ENCODE data around the gene C1QL4.
"Not testable (repeated sequence)": the region's sequence is repeated elsewhere in the genome, so short reads cannot be mapped to it uniquely, and the experiment has no call there.

The C1QL4 gene

GRCh38 chr12:49332891-49333371, 4.1 kb downstream of the C1QL4 start:
- no peak for DNase-seq

DNA sequence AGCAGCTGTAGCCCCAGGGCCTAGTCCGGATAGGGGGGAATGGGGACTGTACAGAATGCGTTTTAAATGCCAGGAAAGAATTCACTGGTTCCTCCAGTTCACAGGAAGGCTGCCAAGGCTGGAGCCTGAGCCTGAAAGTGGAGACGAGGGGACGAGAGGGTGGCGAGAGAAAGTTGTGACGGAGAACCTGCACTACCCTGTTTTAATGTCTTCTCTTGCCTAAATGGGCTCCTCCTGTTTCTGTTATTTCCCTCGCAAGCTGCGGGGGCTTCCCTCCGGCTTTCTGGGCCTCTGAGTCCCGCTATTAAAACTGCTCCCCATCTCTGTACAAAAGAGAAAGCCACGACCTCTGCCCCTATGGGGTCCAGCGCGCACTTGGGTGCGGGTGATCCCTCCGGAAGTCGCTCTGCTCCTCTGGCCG, 4.5 kb downstream of the C1QL4 start:
- DNase-seq = no peak

GRCh38 chr12:49331380-49332222, 5.4 kb downstream of the C1QL4 start:
- DNase-seq = peak; percentile 32

GRCh38 chr12:49330631-49331379, 6.2 kb downstream of the C1QL4 start:
- DNase-seq = no peak

DNA sequence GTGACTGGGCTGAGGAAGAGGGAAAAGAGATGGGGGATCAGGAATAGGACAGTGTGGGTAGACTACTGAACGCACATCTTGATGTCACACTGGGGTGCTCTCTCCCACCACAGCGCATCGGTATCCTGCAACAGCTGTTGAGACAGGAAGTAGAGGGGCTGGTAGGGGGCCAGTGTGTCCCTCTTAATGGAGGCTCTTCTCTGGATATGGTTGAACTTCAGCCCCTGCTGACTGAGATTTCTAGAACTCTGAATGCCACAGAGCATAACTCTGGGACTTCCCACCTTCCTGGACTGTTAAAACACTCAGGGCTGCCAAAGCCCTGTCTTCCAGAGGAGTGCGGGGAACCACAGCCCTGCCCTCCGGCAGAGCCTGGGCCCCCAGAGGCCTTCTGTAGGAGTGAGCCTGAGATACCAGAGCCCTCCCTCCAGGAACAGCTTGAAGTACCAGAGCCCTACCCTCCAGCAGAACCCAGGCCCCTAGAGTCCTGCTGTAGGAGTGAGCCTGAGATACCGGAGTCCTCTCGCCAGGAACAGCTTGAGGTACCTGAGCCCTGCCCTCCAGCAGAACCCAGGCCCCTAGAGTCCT, 6.9 kb downstream of the C1QL4 start:
- DNase-seq = no peak

DNA sequence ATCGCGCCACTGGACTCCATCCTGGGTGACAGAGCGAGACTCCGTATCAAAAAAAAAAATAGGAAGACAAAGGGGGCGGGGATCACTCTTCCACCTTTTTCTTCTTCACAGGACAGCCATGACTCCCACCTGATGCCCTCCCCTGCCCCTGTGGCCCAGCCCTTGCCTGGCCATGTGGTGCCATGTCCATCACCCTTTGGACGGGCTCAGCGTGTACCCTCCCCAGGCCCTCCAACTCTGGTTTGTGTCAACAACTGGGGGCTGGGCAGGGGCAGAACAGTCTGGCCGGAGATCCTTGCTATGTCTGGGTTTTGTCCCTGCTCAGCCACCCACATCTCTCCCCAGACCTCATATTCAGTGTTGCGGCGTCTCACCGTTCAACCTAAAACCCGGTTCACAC, 8.2 kb downstream of the C1QL4 start:
- DNase-seq = no peak

DNA sequence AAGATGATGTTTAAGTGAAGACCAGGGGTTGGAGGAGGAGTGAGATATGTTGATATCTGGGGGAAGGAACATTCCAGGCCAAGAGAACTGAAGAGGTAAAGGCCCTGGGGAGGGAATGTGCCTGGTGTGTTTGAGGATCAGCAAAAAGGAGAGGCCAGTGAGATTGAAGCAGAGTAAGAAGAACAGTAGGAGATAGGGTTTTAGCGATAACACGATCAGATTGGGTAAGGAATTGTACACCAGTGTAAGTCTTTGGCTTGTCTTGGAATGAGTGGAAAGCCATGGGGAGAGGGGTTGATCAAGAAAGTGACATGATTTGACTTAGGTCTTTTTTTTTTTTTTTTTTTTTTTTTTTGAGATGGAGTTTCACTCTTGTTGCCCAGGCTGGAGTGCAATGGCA, 9.1 kb downstream of the C1QL4 start:
- DNase-seq = no peak

GRCh38 chr12:49327368-49327767, 9.6 kb downstream of the C1QL4 start:
- DNase-seq = no peak

- DNase-seq = no peak
Measured at GRCh38 chr12:49325606-49326005, 11.4 kb downstream of the C1QL4 start.

GRCh38 chr12:49323524-49324097, 13.4 kb downstream of the C1QL4 start:
- DNase-seq = no peak

DNA sequence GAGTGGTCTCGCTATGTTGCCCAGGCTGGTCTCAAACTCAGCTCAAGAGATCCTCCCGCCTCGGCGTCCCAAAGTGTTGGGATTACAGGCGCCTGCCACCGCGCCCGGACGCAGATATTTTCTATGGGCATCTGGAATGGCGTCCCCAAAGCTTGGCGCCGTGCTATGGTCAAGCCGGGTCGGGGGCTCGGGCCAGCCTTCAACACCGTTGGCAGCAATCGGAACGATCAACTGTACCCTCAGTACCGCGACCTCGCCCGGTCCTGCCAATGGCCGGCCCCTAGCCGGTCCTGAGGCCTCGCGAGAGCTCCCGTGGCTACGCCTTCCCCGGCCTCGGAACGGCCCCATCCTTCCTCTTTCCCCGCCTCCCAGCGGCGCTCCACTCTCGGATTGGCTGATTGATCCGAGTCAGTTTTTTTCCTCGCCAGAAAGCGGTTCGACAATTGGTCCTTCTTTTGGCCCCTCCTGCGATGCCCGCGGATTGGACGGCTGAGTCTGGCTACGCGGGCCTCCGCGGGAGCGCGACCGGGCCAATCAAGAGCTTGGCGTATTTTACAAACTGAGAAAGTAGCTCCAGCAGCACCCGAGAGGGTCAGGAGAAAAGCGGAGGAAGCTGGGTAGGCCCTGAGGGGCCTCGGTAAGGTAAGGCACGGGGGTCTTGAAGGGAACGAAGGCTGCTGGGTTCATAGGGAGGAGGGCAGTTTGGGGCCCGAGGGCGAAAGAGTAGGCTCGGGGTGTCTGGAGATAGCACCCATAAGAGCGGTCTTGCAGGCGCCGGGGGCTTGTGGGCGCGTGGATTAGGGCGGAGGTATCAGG, 14.1 kb downstream of the C1QL4 start, which contains the start of gene TROAP:
Gene TROAP (plus strand): TSS at position 548 of the 816 bp plus-strand sequence. CDS start 354 bp downstream, outside the sequence.
- peak; percentile 88 for DNase-seq

DNA sequence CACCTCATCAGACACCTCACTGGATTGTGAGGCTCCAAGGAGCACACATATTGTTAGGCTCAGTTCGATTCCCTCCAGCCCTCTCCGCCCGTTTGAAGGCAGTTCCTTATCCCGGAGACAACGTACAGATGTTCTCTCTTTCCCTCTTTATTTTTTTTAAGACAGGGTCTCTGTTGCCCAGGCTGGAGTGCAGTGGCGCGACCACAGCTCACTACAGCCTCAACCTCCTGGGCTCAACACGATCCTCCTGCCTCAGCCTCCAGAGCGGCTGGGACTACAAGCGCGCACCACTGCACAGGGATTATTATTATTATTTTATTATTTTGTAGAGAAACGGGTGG, 14.7 kb downstream of the C1QL4 start:
- no peak for DNase-seq

- DNase-seq = not testable (repeated sequence)
Measured at GRCh38 chr12:49320411-49321103, 16.4 kb downstream of the C1QL4 start.

- not testable (repeated sequence) for DNase-seq
Measured at GRCh38 chr12:49317118-49317517, 19.9 kb downstream of the C1QL4 start.

DNA sequence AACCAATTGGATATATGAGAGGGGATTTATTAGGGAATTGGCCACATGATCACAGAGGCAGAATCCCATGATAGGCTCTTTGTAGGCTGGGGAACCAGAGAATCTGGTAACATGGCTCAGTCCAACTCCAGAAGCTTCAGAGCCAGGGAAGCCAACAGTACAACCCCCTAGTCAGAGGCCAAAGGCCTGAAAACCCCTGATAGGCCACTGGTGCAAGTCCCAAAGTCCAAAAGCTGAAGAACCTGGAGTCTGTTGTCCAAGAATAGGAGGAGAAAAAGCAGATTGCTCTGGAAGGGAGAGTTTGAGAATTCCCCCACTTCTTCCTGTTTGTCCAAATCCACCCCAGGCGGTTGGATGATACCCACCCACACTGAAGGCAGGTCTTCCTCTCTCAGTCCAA, 22.2 kb downstream of the C1QL4 start:
- DNase-seq = no peak

GRCh38 chr12:49310451-49311000, 26.5 kb downstream of the C1QL4 start:
- DNase-seq = not testable (repeated sequence)

GRCh38 chr12:49309386-49309785, 27.6 kb downstream of the C1QL4 start:
- DNase-seq = no peak

- no peak for DNase-seq
Measured at GRCh38 chr12:49305762-49306510, 31.1 kb downstream of the C1QL4 start.

DNA sequence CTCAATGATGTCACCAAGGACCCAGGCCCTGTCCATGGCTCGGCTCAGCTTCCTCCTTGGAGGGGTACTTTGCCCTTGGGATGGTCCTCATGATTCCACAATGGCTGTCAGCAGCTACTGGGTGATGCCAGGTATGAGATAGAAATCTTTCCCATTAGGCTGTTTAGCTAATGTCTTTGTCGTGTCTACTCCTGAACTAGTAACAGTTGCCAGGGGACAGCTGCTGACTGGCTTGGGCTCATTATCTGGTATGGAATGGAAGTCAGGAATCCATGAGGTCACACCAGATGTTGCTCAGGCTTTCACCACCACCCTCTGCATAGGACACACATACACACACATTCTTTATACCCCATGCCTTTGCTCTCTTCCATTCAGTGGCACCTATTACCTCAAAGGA, 32.8 kb downstream of the C1QL4 start:
- no peak for DNase-seq

- no peak for DNase-seq
Measured at GRCh38 chr12:49301760-49302159, 35.2 kb downstream of the C1QL4 start.

DNA sequence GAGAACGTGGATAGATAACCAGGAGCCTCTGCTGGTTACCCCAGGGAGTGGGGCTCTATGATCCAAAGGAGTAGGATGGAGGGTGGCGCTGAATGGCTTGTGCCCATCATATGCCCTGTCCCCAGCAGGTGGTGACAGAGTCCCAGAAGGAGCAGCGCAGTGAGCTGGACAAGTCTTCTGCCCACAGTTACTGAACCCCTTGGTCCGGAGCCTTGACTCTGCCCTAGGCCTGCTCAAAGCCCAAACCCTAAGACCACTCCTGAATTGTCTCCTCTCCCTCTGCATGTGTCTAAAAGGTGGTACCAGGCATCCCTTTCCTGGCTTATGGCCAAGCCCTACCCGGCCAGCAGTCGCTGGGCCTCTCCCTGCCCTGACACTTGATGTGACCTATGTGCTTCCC, 38.8 kb downstream of the C1QL4 start:
- DNase-seq = no peak
